ENCODE measurements around the gene ARMS2. TPM values are rescaled to one million over a fixed set of nuclear protein-coding genes. Genes with fewer than 3 reads are reported as not detected.

Gene ARMS2
- total RNA-seq, 1 donor from 2014 or later, result not detected

GRCh38 chr10:122454071-122454470 is 382 bp upstream of the ARMS2 start:
- no peak for FAIRE-seq
- Histone ChIP-seq H3K36me3 (ENCODE audit: control insufficient read depth, insufficient read depth, low read length) (no peaks in the 10 kb centered on the region), H3K27me3 (ENCODE audit: control insufficient read depth, insufficient read depth, low read length) (peaks cover 1% of the 10 kb centered on the region), H3K4me3 (ENCODE audit: low read depth, low read length) (no peak overlapping the region)
- no peak for TF ChIP-seq CTCF (IDR thresholded peaks at IDR 0.05; ENCODE audit: insufficient read depth, low read length, severe bottlenecking)
- no peak for DNase-seq (ENCODE audit: low read depth)

- Histone ChIP-seq H3K27me3 (ENCODE audit: control insufficient read depth, insufficient read depth, low read length) (peaks cover 2% of the 10 kb centered on the region), H3K36me3 (ENCODE audit: control insufficient read depth, insufficient read depth, low read length) (no peaks in the 10 kb centered on the region), H3K4me3 (ENCODE audit: low read depth, low read length) (no peak overlapping the region)
- DNase-seq (ENCODE audit: low read depth) (no peak), FAIRE-seq (no peak)
- TF ChIP-seq CTCF (IDR thresholded peaks at IDR 0.05; ENCODE audit: insufficient read depth, low read length, severe bottlenecking), result no peak
Measured at GRCh38 chr10:122455376-122456079, 1.1 kb downstream of the ARMS2 start.

GRCh38 chr10:122457934-122458333 is 3.5 kb downstream of the ARMS2 start:
- no peak for DNase-seq (ENCODE audit: low read depth)
- H3K4me3 ChIP-seq (ENCODE audit: low read depth, low read length), result no peak overlapping the region
- no peak for FAIRE-seq
- peaks cover 2% of the 10 kb centered on the region for H3K27me3 ChIP-seq (ENCODE audit: control insufficient read depth, insufficient read depth, low read length)
- no peak for TF ChIP-seq CTCF (IDR thresholded peaks at IDR 0.05; ENCODE audit: insufficient read depth, low read length, severe bottlenecking)
- no peaks in the 10 kb centered on the region for H3K36me3 ChIP-seq (ENCODE audit: control insufficient read depth, insufficient read depth, low read length)

GRCh38 chr10:122458693-122459092 is 4.2 kb downstream of the ARMS2 start:
- Histone ChIP-seq H3K36me3 (ENCODE audit: control insufficient read depth, insufficient read depth, low read length) (no peaks in the 10 kb centered on the region), H3K27me3 (ENCODE audit: control insufficient read depth, insufficient read depth, low read length) (peaks cover 2% of the 10 kb centered on the region), H3K4me3 (ENCODE audit: low read depth, low read length) (no peak overlapping the region)
- no peak for TF ChIP-seq CTCF (IDR thresholded peaks at IDR 0.05; ENCODE audit: insufficient read depth, low read length, severe bottlenecking)
- no peak for DNase-seq (ENCODE audit: low read depth)
- no peak for FAIRE-seq

GRCh38 chr10:122459561-122460273 is 5.3 kb downstream of the ARMS2 start:
- TF ChIP-seq CTCF (IDR thresholded peaks at IDR 0.05; ENCODE audit: insufficient read depth, low read length, severe bottlenecking), result no peak
- FAIRE-seq (no peak), DNase-seq (ENCODE audit: low read depth) (no peak)
- Histone ChIP-seq H3K36me3 (ENCODE audit: control insufficient read depth, insufficient read depth, low read length) (no peaks in the 10 kb centered on the region), H3K4me3 (ENCODE audit: low read depth, low read length) (no peak overlapping the region), H3K27me3 (ENCODE audit: control insufficient read depth, insufficient read depth, low read length) (peaks cover 2% of the 10 kb centered on the region)
